ENCODE data around the gene NANOS2.
"Not testable (repeated sequence)": the region's sequence is repeated elsewhere in the genome, so short reads cannot be mapped to it uniquely, and the experiment has no call there.

The NANOS2 gene

DNA sequence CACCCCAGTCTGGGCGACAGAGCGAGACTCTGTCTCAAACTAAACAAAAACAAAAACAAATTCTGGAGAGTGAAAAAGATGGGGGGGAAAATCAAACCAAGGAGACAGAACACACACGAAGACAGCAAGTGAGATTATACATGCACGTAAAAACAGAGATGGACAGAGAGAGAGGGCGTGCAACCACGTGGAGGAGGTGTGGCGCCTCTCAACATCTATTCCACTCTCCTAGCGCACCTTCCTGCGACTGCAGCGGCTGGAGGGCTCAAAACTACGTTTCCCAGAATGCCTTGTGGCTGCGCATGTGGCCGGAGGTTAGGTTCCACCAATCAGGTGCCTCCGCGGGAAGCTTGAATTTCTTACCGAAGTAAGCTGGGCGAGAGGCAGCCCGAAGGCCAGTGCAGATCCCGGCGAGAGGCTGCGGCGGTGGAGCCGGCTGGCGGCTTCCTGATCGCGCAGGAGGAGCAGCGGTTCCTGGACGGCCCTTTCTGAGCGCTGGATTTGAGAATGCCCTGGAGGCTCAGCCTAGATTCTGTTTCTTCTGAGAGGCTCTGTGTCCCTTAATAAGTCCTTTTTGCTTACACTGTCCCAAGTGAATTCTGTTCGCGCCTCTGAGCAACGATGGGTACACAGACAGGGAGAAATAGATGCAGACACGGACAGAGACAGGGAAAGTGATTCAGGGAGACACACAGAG lies 13.1 kb upstream of the NANOS2 start:
- DNase-seq, result peak; percentile 93 to 98

- no peak for DNase-seq
Measured at GRCh38 chr19:45924891-45925447, 10.4 kb upstream of the NANOS2 start.

DNA sequence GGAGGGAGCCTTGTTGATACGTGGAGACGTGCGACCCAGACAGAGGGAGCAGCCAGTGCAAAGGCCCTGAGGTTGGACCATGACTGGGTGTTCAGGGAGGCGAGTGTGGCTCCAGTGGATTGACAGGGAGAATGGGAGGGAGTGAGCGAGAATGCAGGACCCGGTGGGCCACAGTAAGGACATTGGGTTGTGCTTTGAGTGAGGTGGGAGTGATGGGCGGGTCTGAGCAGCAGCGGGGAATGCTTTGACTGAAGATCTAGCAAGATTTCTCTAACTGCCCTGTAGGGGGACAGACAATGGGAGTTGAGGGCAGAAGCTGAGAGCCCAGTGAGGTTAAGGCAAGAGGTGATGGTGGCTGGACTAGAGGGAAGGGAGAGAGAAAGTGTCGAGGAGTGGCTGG lies 7.7 kb upstream of the NANOS2 start:
- DNase-seq, result peak in 1 of 2 experiments; percentile 19

DNA sequence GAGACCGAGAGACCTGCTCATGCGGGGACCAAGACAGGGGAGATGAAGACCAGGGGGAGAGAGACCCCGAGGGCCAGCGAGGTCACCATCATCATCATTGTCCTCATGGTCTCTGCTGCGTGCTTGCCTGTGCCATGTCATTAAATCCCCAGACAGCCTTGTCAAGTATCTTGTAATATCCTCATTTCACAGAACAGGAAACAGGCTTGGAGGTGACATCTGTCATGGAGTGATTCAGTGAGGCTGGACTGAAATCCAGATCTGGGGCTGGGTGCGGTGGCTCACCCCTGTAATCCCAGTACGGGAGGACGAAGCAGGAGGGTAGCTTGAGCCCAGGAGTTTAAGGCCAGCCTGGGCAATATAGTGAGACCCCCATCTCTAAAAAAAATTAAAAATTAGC lies 5.9 kb upstream of the NANOS2 start:
- DNase-seq, result no peak

GRCh38 chr19:45919678-45920077 lies 5.1 kb upstream of the NANOS2 start:
- DNase-seq, result no peak

DNA sequence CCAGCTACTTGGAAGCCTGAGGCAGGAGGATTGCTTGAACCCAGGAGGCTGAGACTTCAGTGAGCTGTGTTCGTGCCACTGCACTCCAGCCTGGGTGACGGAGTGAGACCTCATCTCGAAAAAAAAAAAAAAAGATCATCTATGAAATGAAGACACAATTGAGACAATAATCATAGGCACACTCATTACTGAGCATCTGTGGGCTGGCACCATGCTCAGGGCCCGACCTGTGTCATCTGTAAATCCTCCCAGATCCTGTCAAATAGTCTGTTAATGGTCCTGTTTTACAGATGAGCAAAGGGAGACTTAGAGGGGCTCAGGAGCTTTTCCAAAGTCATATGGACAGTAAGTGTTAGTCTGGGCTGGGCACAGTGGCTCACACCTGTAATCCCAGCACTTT lies 4.1 kb upstream of the NANOS2 start:
- no peak for DNase-seq

DNA sequence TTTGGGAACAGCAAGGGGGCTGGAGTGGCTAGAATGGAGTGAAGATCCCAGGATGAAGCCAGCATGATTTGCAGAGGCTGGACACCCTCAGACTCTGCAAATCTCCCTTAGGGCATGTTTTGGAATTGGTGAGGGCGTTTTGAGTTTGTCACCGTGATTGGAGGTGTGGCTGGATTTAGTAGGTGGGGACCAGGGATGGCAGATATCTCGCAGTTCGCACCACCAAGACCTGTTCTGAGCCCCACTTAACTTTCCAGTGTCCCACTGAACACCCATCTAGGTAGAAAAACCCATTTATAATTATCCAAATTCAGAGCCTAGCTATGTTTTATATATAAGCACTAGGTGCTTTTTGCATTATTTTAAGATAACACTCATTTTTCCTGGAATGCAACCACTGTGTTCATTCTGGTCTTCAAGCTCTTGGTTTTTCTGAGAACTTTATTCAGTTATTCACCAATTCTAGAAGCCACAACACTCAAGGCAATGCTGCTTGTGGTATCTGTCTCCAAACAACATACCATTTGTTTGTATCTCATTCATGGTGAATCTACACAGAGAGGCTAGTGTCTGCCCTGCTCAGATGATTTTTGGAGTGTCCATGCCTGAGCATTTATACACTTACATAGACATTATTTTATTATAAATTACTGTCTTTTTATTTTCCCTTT lies 3.0 kb upstream of the NANOS2 start:
- no peak for DNase-seq

DNA sequence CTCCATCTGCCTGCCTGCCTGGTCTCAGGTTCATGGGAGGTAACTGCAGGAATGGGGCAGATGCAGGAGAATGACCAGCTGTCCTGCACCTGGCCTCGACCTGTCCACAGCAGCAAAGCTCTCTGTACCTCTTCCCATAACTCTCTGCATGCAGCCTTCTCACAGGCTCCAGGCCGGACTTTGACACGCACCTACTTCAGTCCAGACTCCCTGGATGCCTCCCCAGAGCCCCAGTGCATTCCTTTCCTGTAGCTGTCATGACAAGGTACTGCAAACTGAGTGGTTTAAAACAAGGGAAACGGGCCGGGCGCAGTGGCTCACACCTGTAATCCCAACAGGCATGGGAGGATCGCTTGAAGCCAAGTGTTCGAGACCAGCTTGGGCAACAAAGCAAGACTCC lies 3.3 kb downstream of the NANOS2 start:
- no peak for DNase-seq

DNA sequence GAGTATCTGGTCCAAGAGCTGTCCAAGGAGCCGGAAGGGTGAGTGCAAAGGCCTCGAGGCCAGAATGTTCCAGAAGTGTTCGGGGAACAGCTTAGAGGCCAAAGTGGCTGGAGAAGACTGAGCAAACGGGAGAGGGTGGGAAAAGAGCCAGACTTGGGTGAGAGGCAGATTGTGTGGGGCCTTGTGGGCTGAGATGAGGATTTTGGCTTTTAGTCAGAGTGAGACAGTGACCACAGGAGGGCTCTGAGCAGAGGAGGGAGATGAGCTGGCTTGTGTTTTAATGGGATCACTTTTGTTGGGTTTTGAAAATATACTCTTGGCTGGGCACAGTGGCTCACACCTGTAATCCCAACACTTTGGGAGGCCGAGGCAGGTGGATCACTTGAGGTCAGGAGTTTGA lies 5.6 kb downstream of the NANOS2 start:
- no peak for DNase-seq

DNA sequence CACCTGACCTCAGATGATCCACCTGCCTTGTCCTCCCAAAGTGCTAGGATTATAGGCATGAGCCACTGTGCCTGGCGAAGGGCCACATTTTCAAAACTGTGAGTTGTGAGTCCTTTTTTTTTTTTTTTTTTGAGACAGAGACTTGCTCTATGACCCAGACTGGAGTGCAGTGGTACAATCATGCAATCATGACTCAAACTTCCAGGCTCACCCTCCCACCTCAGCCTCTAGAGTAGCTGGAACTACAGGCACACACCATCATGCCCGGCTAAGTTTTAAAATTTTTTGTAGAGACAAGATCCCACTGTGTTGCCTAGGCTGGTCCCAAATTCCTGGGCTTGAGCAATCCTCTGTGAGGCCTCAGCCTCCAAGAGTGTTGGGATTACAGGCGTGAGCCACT lies 8.4 kb downstream of the NANOS2 start:
- no peak for DNase-seq

DNA sequence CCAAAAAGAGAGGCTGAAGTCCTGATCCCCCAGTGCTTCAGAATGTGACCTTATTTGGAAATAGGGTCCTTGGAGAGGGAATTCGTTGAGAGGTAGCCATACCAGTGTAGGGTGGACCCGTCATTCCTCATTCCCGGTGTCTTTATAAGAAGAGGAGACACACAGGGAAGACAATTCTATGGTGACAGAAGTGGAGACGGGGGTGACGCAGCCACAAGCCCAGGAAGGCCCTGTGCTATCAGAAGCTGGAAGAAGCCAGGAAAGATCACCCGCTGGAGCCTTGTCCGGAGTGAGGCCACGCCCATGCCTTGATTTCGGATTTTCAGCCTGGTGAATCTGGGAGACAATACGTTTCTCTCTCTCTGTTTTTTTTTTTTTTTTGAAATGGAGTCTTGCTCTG lies 9.6 kb downstream of the NANOS2 start:
- DNase-seq, result no peak

DNA sequence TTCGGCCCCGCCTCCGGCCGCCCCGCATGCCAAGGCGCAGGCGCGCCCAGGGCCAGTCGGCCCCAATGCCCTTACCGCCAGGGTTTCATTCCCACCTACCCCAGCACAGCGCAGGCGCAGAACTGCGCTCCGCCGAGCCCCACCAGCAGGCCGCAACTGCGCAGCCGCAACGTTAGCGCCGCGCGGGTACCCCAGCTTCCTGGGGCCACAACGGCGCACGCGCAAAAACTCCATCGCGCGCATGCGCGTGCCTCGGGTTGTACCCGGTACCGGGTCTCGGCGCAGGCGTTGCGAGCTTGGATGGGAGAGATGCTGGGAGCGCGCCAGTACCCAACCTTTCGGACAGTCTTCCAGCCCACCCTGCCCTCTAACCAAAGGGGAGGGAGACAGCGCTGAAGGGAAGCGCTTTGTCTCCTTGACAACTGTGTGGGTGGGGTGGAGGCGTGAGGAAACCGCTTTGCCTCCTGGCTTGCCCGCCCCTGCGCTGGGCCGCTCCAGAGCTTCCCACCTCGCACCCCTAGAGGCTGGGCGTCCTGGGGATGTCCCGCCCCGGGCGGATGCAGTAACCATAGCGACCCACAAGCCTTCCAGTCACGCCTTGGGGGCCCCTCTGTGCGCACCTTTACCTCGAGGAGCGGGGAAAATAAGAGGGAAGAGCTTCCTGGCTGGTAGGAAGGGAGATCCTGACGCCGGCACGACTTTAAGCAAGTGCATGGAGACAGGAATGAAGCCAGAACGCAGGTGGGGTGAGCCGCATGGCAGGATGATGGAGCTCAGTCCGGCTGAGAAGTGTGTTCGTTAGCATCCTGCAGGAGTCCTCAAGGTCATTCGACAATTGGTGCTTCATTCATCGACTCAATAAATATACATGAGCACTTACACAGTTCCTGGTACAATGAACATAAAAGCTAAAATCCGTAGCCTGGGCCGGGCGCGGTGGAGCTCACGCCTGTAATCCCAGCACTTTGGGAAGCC lies 11.6 kb downstream of the NANOS2 start:
- peak; percentile 94 to 98 for DNase-seq

GRCh38 chr19:45901912-45902650 lies 12.5 kb downstream of the NANOS2 start, which contains the start of gene MYPOP:
Gene MYPOP (minus strand): TSS chr19:45902613. CDS start chr19:45901773, 840 bp downstream.
- DNase-seq, result peak in 1 of 2 experiments; percentile 53

- peak in 1 of 2 experiments; percentile 59 for DNase-seq
Measured at GRCh38 chr19:45901432-45901911, 13.1 kb downstream of the NANOS2 start.

DNA sequence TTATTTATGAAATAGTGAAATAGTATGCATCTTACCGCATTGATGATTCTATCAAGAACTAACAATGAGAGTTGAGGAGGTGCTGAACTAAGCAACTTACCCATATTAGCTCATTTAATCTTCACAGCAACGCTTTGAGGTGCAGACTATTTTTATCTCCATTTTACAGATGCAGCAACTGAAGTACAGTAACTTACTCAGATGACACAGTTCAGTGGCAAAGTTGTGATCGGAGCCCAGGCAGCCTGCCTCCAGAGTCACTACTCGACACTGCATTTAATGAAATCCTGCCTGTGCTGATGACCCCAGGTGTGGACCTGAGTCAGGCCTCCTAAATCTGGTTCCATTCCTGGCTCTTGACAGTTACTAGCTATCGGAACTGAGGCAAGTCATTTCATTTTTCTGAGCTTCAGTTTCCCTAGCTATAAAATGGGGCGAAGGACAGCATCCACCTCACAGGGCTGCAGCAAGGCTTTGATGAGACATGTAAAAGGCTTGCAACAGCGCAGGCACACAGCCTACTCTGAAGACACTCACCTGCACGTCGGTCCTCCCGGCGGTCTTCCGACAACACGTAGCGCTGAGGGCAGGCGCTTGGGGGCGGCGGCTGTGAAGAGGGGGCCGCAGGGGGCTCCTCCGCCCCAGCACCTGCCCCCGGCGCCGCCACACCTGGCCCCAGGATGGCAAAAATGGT lies 13.7 kb downstream of the NANOS2 start:
- peak in 1 of 2 experiments; percentile 30 for DNase-seq

GRCh38 chr19:45899919-45900589 lies 14.5 kb downstream of the NANOS2 start:
- no peak for DNase-seq

GRCh38 chr19:45899253-45899652 lies 15.3 kb downstream of the NANOS2 start:
- no peak for DNase-seq

DNA sequence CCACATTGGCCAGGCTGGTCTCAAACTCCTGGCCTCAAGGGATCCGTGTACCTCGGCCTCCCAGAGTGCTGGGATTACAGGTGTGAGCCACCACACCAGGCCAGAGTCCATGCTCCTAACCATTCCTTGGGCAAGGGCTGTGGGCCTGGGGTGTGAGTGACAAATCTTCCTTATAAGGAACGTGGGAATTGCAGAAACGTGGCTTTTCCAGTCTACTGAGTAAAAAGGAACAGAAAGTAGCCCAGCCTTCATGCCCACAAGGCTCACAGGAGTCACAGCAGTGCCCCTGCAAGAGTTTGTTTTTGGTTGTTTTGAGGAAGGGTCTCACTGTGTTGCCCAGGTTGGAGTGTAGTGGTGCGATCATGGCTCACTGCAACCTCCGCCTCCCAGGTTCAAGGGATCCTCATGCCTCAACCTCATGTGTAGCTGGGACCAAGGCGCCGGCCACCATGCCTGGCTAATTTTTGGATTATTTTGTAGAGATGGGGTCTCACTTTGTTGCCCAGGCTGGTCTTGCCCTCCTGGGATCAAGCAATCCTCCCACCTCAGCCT lies 17.2 kb downstream of the NANOS2 start:
- DNase-seq, result no peak

DNA sequence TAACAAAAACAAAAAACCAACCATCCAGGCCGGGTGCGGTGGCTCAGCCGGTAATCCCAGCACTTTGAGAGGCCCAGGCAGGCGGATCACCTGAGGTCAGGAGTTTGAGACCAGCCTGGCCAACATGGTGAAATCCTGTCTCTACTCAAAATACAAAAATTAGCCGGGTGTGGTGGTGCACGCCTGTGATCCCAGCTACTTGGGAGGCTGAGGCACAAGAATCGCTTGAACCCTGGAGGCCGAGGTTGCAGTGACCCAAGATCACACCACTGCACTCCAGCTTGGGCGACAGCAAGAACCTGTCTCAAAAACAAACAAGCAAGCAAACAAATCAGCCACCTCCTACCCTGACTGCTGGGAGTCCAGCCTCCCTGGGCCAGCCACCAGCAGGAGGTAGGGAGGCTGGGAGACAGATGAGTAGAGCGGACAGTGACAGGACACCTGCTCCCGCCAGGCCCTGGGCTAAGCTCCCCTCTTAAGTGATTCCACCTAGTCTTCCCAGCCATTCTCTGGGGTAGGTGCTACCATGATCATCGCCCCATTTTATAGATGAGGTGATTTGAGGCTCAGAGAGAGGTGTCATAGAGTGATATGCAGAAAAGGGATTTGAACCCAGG lies 18.5 kb downstream of the NANOS2 start:
- not testable (repeated sequence) for DNase-seq

GRCh38 chr19:45895519-45895972 lies 19.0 kb downstream of the NANOS2 start:
- DNase-seq, result no peak

Measured in NCI-H526 (cell line).